RWPE1 (cell line): ENCODE measurements around the gene TMEM253.

Source experiments
- CTCF ChIA-PET: fragments of 350-600 bp; sonication (Branson Sonifier 250); formaldehyde crosslinking; extraction: SDS; loops from one replicate; lab custom pipeline; 2021; lab: Yijun Ruan, JAX
- POLR2A ChIA-PET: fragments of 400-600 bp; formaldehyde crosslinking; extraction: SDS; loops from one replicate; lab custom pipeline; 2020; ENCODE audit warnings: antibody characterized with exemption; ENCODE audit not compliant: low non-redundant PET; lab: Yijun Ruan, JAX
- DNase-seq: peaks from one replicate; pipeline ENCODE4 v3.0.0; 2012; ENCODE audit warnings: low spot score
- H3K27ac ChIP-seq: fragments of 450-650 bp; 2 replicates; pipeline ENCODE4 v1.5.1; 2017
- TF ChIP-seq, protein P1 (sequence below): fragments of 450-650 bp; conservative IDR thresholded peaks from 2 replicates; pipeline ENCODE4 v1.5.1; 2017; ENCODE audit warnings: low read depth, mild to moderate bottlenecking

Gene TMEM253

DNA sequence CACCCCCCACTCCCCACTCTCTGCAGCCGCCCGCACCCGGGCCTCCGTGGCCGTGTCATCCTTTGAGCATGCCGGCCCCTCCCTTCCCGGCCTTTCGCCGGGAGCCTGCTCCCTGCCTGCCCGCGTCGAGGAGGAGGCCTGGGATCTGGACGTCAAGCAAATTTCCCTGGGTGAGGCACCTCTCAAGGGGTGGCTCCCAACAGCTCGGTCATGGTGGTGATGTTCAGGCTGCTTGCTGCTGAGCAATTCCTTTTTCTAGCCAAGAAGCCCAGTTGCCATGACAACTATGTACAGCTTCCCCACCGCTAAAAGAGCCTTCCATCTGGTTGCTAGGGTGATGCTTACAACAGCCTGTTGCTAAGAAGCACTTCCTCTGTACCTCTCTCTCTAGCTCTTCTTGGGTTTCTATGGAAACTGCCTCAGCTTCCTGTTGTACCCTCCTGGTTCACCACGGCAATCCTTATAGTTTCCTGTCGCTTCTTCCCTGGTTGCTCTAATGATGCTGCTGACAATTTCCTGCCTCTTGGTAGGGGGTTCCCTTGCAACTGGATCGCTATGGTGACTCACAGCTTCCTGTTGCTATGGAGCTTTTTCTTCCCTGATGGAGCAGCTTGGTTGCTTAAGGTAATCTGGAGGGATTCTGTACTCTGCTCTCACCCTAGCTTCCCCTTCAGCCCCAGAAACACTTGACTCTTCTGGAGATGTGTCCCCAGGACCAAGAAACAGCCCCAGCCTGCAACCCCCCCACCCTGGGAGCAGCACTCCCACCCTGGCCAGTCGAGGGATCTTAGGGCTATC, 13.4 kb upstream of the TMEM253 start:
- POLR2A ChIA-PET, result no interaction called here
- DNase-seq, result no peak
- CTCF ChIA-PET, result interaction anchor here (0.7 to 2.1 kb wide), 3 partner anchors 17 to 36 kb away, joined by 3 to 7 read pairs (median 6); no protein-coding TSS in a partner anchor
- TF ChIP-seq, protein P1, sequence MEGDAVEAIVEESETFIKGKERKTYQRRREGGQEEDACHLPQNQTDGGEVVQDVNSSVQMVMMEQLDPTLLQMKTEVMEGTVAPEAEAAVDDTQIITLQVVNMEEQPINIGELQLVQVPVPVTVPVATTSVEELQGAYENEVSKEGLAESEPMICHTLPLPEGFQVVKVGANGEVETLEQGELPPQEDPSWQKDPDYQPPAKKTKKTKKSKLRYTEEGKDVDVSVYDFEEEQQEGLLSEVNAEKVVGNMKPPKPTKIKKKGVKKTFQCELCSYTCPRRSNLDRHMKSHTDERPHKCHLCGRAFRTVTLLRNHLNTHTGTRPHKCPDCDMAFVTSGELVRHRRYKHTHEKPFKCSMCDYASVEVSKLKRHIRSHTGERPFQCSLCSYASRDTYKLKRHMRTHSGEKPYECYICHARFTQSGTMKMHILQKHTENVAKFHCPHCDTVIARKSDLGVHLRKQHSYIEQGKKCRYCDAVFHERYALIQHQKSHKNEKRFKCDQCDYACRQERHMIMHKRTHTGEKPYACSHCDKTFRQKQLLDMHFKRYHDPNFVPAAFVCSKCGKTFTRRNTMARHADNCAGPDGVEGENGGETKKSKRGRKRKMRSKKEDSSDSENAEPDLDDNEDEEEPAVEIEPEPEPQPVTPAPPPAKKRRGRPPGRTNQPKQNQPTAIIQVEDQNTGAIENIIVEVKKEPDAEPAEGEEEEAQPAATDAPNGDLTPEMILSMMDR, result no peak
- no peak overlapping the region for H3K27ac ChIP-seq

DNA sequence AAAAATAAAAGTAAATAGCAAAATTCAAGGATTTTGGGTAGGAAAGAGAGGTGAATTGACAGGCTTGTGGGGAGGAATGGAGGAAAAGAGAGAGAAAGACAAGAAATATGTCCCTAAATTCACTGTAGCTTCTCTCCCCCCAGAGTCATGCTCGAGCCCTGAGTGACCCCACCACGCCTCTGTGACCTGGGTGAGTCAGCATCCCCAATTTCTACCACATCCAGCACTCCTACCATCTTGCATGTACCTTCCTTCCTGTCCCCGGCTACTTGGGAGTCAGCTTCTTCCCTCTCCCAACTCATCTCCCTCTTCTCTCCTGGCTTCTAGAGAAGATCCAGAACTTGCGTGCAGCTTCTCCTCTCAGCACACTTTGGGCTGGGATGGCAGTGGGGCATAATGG, 12.2 kb upstream of the TMEM253 start:
- POLR2A ChIA-PET, result no interaction called here
- TF ChIP-seq, protein P1, result no peak
- peak overlapping the region; percentile 45 for H3K27ac ChIP-seq
- DNase-seq, result no peak
- CTCF ChIA-PET, result interaction anchor here (0.8 to 2.1 kb wide), 3 partner anchors 15 to 792 kb away, joined by 3 to 7 read pairs (median 3); no protein-coding TSS in a partner anchor

DNA sequence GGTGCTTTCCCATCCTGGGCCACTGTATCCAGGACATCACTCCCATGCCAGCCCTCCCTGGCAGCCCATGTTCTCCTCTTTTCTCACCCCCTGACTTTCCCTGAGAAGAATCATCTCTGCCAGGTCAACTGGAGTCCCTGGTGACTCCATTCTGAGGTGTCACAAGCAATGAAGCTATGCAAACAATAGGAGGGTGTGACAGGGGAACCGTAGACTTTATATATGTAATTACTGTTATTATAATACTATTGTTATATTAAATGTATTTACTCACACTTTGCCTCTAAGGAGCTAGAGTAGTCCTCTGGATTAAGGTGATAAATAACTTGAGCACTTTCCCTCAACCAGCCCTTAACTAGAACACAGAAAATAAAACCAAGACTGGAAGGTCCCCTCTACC, 11.6 kb upstream of the TMEM253 start:
- ChIA-PET POLR2A (no interaction called here), CTCF (interaction anchor here (0.5 to 2.1 kb wide), 7 partner anchors 14 to 793 kb away, joined by 3 to 7 read pairs (median 3); no protein-coding TSS in a partner anchor)
- TF ChIP-seq, protein P1, result no peak

DNA sequence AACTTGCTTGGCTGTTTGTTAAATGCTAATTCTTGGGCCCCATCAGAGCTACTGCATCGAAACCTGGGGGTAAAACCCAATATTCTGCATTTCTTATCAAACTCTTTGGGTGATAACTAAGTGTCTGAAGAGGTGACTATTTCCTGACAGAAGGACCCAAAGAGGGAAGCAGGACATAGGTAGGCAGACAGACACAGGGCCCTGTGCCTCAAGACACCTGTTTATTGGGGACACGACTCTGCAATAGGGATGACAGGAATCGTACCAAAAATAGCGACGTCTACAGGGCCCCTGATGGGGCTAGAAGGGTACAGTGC, 11.0 kb upstream of the TMEM253 start:
- POLR2A ChIA-PET, result no interaction called here
- TF ChIP-seq, protein P1, result no peak
- no peak for DNase-seq
- H3K27ac ChIP-seq, result no peak overlapping the region
- CTCF ChIA-PET, result interaction anchor here (0.6 to 2.1 kb wide), 6 partner anchors 14 to 75 kb away, joined by 3 to 7 read pairs (median 3); no protein-coding TSS in a partner anchor

More for the DNA sequence above, 11.6 kb upstream of the TMEM253 start:
- peak overlapping the region; percentile 45 for H3K27ac ChIP-seq
- DNase-seq, result no peak

DNA sequence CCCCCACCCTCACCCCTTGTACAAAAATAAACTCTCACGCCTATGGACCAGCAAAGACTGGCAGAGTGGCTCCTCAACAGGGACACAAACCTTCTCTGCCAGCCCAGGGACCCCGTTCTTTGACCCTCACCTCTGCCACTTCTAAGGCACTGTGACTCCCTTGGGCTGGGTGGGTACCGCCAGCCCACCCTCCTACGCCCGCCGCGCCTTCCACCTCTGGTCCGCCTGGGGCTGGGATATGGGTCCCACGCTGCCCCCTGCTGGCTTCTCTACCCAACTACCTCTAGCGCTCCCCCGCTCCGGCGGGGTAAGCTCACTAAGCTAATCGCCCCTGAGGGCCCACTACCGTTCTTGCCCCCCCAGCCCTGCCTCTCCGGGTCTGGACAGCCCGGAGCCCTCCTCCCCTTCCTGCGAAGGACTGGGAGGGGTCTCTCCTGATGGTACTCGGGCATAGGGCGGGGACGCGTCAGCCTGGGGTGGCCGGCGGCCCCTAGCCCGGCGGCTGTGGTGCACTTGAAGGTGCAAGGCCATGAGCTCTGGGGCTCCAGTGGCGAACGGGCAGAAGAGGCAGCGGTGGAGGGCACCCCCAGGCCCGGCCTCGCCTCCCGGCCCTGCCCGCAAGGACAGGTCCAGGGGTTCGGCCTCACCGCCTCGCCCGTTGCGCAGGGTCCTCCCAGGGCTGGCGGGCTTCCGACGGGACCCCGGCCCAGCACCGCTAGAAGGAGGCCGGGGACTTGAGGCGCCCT, 10.5 kb upstream of the TMEM253 start:
- POLR2A ChIA-PET, result no interaction called here
- CTCF ChIA-PET, result interaction anchor here (0.6 to 1.8 kb wide), 5 partner anchors 13 to 75 kb away, joined by 3 to 6 read pairs (median 3); no protein-coding TSS in a partner anchor
- no peak for DNase-seq
- TF ChIP-seq, protein P1, result 0 out of 2 replicates have a peak, but pooled peaks have one; percentile 11
- H3K27ac ChIP-seq, result no peak overlapping the region
